SK-N-SH (cell line): ENCODE data around the gene KIF25.

Source experiments
- CTCF ChIP-seq: fragments of 200-600 bp; sonication (generic); IDR thresholded peaks from 2 replicates; pipeline ENCODE4 v1.6.1; 2017; ENCODE audit warnings: antibody characterized with exemption, mild to moderate bottlenecking, moderate library complexity
- JUND ChIP-seq: IDR thresholded peaks from 2 replicates; pipeline ENCODE4 v1.4.0; 2012
- TF ChIP-seq, protein P1 (sequence below): IDR thresholded peaks from 2 replicates; pipeline ENCODE4 v1.6.1; 2012; ENCODE audit warnings: mild to moderate bottlenecking, low read depth, low read length, moderate library complexity

DNA sequence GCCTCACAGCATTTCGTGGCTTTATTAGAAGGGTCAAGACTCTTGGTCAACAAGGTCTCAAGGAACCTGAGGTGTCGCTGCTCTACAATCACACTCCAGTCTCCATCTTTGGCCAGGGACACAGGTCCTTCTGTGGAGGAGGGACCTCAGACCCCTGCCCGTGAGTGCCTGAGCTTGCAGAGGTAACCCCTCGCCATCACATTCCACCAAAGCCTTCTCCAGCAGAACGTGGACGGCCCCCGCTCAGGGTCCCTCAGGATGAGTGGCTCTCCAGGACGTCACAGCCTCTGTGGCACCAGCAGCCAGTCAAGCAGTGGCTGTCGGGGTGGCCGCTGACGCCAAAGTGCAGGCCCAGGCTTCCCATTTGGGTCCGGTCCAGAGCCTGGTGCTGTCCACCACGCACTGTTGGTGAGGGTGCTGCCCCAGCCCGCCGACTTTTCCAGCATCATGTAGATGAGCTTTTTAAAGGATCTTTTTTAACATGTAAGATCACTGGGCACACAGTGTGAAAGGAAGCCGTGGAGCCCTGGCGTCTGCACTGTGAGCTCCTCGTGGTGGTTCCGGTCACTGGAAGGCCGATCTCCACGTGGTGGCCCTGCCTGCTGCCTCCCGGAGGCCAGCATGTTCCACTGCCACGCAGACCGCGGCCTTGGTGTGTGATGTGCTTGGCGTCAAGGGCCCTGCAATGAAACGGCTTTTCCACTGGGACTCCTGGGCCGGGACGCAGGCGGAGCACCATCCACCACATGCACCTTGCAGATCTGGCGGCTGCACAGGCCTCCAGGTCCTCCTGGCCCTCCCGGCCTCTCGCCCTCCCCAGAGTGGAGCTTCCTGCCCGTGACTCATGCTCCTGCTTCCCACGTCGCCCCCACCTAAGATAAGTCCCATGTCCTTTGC lies 8.3 kb upstream of the KIF25 start:
- TF ChIP-seq JUND: no peak
- TF ChIP-seq CTCF: no peak
- TF ChIP-seq, protein P1, sequence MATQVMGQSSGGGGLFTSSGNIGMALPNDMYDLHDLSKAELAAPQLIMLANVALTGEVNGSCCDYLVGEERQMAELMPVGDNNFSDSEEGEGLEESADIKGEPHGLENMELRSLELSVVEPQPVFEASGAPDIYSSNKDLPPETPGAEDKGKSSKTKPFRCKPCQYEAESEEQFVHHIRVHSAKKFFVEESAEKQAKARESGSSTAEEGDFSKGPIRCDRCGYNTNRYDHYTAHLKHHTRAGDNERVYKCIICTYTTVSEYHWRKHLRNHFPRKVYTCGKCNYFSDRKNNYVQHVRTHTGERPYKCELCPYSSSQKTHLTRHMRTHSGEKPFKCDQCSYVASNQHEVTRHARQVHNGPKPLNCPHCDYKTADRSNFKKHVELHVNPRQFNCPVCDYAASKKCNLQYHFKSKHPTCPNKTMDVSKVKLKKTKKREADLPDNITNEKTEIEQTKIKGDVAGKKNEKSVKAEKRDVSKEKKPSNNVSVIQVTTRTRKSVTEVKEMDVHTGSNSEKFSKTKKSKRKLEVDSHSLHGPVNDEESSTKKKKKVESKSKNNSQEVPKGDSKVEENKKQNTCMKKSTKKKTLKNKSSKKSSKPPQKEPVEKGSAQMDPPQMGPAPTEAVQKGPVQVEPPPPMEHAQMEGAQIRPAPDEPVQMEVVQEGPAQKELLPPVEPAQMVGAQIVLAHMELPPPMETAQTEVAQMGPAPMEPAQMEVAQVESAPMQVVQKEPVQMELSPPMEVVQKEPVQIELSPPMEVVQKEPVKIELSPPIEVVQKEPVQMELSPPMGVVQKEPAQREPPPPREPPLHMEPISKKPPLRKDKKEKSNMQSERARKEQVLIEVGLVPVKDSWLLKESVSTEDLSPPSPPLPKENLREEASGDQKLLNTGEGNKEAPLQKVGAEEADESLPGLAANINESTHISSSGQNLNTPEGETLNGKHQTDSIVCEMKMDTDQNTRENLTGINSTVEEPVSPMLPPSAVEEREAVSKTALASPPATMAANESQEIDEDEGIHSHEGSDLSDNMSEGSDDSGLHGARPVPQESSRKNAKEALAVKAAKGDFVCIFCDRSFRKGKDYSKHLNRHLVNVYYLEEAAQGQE: no peak
